NB4 (cell line): ENCODE measurements around the gene PRR5L.

ENCODE experiments used
- MYC ChIP-seq: IDR thresholded peaks from 2 replicates; pipeline ENCODE4 v1.6.1; 2011; ENCODE audit warnings: low read depth, low read length
- POLR2A ChIP-seq: IDR thresholded peaks from 2 replicates; pipeline ENCODE4 v1.6.1; 2011; ENCODE audit warnings: mild to moderate bottlenecking; ENCODE audit not compliant: insufficient read length; ENCODE audit errors: extremely low read depth
- TF ChIP-seq, protein P1 (sequence below): IDR thresholded peaks from one replicate; pipeline ENCODE4 v1.5.1; 2012; ENCODE audit warnings: low read depth, low read length
- TF ChIP-seq, protein P2 (sequence below): IDR thresholded peaks from 2 replicates; pipeline ENCODE4 v1.6.1; 2011; ENCODE audit warnings: low read depth, low read length

DNA sequence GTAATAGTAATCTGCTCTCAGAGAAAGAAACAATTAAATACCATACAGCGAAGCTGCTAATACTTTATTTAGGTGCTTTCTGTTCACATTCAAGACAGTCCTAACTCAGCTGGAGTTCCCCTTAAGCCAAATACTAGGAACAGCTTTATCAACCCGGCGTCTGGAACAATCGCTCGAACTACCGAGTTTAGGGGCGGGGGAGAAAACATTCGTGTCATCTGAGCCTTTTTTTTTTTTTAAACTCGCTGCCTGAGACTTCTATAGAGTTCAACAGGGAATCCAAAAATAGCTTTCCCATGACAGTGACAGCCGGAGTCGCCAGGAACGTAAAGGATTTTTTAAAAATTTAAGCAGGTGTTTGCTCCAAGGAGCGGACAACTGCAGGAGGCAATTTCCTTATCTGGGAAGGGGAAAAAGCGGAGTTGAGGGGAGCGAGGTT lies 213.1 kb downstream of the PRR5L start:
- TF ChIP-seq, protein P1, sequence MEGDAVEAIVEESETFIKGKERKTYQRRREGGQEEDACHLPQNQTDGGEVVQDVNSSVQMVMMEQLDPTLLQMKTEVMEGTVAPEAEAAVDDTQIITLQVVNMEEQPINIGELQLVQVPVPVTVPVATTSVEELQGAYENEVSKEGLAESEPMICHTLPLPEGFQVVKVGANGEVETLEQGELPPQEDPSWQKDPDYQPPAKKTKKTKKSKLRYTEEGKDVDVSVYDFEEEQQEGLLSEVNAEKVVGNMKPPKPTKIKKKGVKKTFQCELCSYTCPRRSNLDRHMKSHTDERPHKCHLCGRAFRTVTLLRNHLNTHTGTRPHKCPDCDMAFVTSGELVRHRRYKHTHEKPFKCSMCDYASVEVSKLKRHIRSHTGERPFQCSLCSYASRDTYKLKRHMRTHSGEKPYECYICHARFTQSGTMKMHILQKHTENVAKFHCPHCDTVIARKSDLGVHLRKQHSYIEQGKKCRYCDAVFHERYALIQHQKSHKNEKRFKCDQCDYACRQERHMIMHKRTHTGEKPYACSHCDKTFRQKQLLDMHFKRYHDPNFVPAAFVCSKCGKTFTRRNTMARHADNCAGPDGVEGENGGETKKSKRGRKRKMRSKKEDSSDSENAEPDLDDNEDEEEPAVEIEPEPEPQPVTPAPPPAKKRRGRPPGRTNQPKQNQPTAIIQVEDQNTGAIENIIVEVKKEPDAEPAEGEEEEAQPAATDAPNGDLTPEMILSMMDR, result no peak
- TF ChIP-seq POLR2A, result no peak
- TF ChIP-seq, protein P2, sequence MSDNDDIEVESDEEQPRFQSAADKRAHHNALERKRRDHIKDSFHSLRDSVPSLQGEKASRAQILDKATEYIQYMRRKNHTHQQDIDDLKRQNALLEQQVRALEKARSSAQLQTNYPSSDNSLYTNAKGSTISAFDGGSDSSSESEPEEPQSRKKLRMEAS, result no peak
- no peak for TF ChIP-seq MYC
